ENCODE data around the gene SH3BGRL3.

- TF ChIP-seq CTCF (IDR thresholded peaks at IDR 0.05): no peak
- no peak for TF ChIP-seq MAFK (IDR thresholded peaks at IDR 0.05; ENCODE audit: partially characterized antibody)
- no peak for TF ChIP-seq RCOR1 (IDR thresholded peaks at IDR 0.05; ENCODE audit: low read depth, low read length)
- TF ChIP-seq POLR2A (IDR thresholded peaks at IDR 0.05; ENCODE audit: low read length): no peak
- TF ChIP-seq SMC3 (IDR thresholded peaks at IDR 0.05): no peak
- no peak for TF ChIP-seq FOSL2 (IDR thresholded peaks at IDR 0.05)
- no peak for TF ChIP-seq FOSL2 (CRISPR knock-in tag; IDR thresholded peaks at IDR 0.05)
- no peak for TF ChIP-seq CHD4 (IDR thresholded peaks at IDR 0.05; ENCODE audit: borderline replicate concordance)
- TF ChIP-seq RNF2 (IDR thresholded peaks at IDR 0.05; ENCODE audit: borderline replicate concordance, low read depth): no peak
- TF ChIP-seq ZSCAN20 (CRISPR knock-in tag; IDR thresholded peaks at IDR 0.05): no peak
- TF ChIP-seq REST (IDR thresholded peaks at IDR 0.05): no peak
- no peak for TF ChIP-seq NFE2L2 (conservative IDR thresholded peaks at IDR 0.05; ENCODE audit: low read length)
- TF ChIP-seq MAZ (IDR thresholded peaks at IDR 0.05; ENCODE audit: borderline replicate concordance, low read depth, low read length): no peak
- TF ChIP-seq CHD2 (IDR thresholded peaks at IDR 0.05; ENCODE audit: low read length, partially characterized antibody): no peak
Measured at GRCh38 chr1:26280333-26281042, 602 bp downstream of the SH3BGRL3 start.

All from A549 (cell line).